DOHH2 (cell line): ENCODE results near the gene CFAP97D1.

Experiments
- H3F3A ChIP-seq: fragments of 200-600 bp; sonication (generic), shearing (Covaris generic); 2 replicates; pipeline ENCODE4 v1.6.0; 2016; ENCODE audit warnings: antibody characterized with exemption, mild to moderate bottlenecking; ENCODE audit not compliant: control insufficient read depth, insufficient read depth
- H3K27ac ChIP-seq: fragments of 200-600 bp; sonication (generic); 2 replicates; pipeline ENCODE4 v1.5.1; 2014; ENCODE audit warnings: low read depth, mild to moderate bottlenecking, low read length, moderate library complexity
- H3K27me3 ChIP-seq: fragments of 200-600 bp; sonication (generic); 2 replicates; pipeline ENCODE4 v1.6.1; 2014; ENCODE audit warnings: mild to moderate bottlenecking, low read length, mixed read lengths; ENCODE audit not compliant: control insufficient read depth
- H3K36me3 ChIP-seq: fragments of 200-600 bp; sonication (generic); 2 replicates; pipeline ENCODE4 v1.6.1; 2014; ENCODE audit warnings: mild to moderate bottlenecking, low read length, moderate library complexity, mixed read lengths; ENCODE audit not compliant: control insufficient read depth
- H3K4me1 ChIP-seq: fragments of 200-600 bp; sonication (generic); 2 replicates; pipeline ENCODE4 v1.6.1; 2014; ENCODE audit warnings: mild to moderate bottlenecking, low read length, mixed read lengths; ENCODE audit not compliant: control insufficient read depth
- H3K4me2 ChIP-seq: fragments of 200-600 bp; sonication (generic); 2 replicates; pipeline ENCODE4 v1.6.0; 2014; ENCODE audit warnings: mild to moderate bottlenecking, low read length, moderate library complexity
- H3K4me3 ChIP-seq: fragments of 200-600 bp; sonication (generic); 2 replicates; pipeline ENCODE4 v1.5.1; 2014; ENCODE audit warnings: mild to moderate bottlenecking, low read length, mixed read lengths
- H3K79me2 ChIP-seq: fragments of 200-600 bp; sonication (generic); 2 replicates; pipeline ENCODE4 v1.6.1; 2014; ENCODE audit warnings: mild to moderate bottlenecking, low read length, mixed read lengths; ENCODE audit not compliant: control insufficient read depth
- H3K9me2 ChIP-seq: fragments of 200-600 bp; sonication (generic); replicated peaks from 2 replicates; pipeline ENCODE4 v1.6.1; 2014; ENCODE audit warnings: mild to moderate bottlenecking, low read length, mixed read lengths; ENCODE audit not compliant: control insufficient read depth
- H3K9me3 ChIP-seq: fragments of 200-600 bp; sonication (generic); 2 replicates; pipeline ENCODE4 v1.6.1; 2014; ENCODE audit warnings: antibody characterized with exemption, low read length, mixed read lengths; ENCODE audit not compliant: control insufficient read depth, insufficient read depth
- H4K20me1 ChIP-seq: fragments of 200-600 bp; sonication (generic); 2 replicates; pipeline ENCODE4 v1.6.0; 2014; ENCODE audit warnings: low read depth, mild to moderate bottlenecking, antibody characterized with exemption, low read length, moderate library complexity; ENCODE audit not compliant: control insufficient read depth, insufficient read depth
- EZH2phosphoT487 ChIP-seq: fragments of 200-600 bp; sonication (generic); IDR thresholded peaks from 2 replicates; pipeline ENCODE4 v1.6.1; 2017; ENCODE audit warnings: borderline replicate concordance, mild to moderate bottlenecking, antibody characterized with exemption, low read length, moderate library complexity, mixed read lengths
- TF ChIP-seq, protein P1 (sequence below): fragments of 200-600 bp; sonication (generic); IDR thresholded peaks from one replicate; pipeline ENCODE4 v1.5.1; 2014; ENCODE audit warnings: antibody characterized with exemption, mild to moderate bottlenecking, low read depth, low read length; ENCODE audit not compliant: poor library complexity, severe bottlenecking

Gene CFAP97D1

DNA sequence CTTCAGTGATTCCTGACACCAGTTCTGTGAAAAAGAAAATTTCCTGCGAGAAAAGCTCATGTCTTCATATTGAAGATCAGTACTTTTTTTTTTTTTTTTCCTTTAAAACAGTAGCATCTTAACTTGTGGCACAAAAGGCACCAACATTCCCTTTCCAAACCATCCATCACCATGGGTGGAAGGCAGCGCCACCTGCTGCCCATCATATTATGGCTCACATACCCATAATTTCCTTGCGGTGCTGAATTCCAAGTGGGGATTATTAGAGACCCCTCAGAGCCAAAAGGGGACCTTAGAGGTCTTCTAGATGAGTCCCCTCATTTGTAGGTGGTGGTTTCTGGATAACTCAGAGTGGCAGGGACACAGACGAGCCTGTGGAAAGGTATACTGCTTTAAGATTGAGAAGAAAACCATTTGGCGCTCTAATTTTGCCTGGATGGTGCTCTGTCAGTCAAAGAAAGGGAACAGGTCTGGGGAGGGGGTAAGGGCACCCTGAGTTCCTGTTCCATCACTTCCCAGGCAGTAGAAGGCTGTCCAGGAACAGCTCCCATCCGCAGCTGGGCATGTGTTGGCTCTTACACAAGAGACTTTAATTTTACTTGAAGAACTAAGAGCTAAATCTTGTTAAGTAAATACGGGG is 13.7 kb upstream of the CFAP97D1 start:
- Histone ChIP-seq H4K20me1 (0 out of 2 replicates have a peak, but pooled peaks cover 2% of the 10 kb centered on the region), H3K4me3 (no peak overlapping the region), H3K79me2 (no peaks in the 10 kb centered on the region), H3K4me2 (no peak overlapping the region), H3K27me3 (no peaks in the 10 kb centered on the region), H3K36me3 (no peaks in the 10 kb centered on the region), H3K4me1 (peaks cover 10% of the 10 kb centered on the region), H3K9me2 (no peaks in the 10 kb centered on the region), H3K27ac (no peak overlapping the region), H3F3A (no peaks in the 10 kb centered on the region), H3K9me3 (no peaks in the 10 kb centered on the region)
- TF ChIP-seq, protein P1, sequence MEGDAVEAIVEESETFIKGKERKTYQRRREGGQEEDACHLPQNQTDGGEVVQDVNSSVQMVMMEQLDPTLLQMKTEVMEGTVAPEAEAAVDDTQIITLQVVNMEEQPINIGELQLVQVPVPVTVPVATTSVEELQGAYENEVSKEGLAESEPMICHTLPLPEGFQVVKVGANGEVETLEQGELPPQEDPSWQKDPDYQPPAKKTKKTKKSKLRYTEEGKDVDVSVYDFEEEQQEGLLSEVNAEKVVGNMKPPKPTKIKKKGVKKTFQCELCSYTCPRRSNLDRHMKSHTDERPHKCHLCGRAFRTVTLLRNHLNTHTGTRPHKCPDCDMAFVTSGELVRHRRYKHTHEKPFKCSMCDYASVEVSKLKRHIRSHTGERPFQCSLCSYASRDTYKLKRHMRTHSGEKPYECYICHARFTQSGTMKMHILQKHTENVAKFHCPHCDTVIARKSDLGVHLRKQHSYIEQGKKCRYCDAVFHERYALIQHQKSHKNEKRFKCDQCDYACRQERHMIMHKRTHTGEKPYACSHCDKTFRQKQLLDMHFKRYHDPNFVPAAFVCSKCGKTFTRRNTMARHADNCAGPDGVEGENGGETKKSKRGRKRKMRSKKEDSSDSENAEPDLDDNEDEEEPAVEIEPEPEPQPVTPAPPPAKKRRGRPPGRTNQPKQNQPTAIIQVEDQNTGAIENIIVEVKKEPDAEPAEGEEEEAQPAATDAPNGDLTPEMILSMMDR, result peak; percentile 97
- no peak for TF ChIP-seq EZH2phosphoT487

DNA sequence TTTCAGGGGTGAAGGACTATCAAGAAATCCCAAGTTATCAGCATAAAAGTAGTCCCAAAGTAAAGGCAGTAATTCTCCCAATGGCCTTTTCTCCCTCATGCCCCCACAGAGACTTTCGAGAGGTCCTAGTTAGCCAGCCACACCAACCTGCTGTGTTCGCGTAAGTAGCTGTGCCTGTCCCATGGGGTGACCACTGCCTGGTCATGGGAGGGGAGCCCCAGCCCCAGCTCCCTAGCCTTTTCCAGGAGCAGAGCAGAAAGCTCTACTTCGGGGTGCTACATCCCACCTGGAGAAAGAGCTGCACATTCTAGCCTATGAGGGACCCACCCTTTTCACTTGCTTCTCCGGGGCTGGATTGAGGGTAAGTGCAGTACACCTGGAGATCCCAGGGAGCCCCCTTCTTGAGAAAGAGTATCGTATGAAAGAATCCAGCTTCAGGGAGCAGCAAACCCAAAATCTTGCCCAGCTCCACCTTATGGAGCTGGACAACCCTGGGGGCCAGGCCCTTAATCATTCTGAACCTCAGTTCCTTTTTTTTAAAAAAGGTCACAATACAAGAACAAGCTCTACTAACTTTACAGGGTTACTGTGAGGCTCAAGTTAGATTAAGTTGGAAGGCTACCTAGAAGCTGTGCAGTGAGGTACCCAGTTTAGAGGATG is 13.1 kb upstream of the CFAP97D1 start:
- Histone ChIP-seq H3K27ac (no peak overlapping the region), H3K4me3 (no peak overlapping the region), H3K4me1 (peaks cover 10% of the 10 kb centered on the region), H3K79me2 (no peaks in the 10 kb centered on the region), H3F3A (no peaks in the 10 kb centered on the region), H3K27me3 (no peaks in the 10 kb centered on the region), H3K9me3 (no peaks in the 10 kb centered on the region), H3K4me2 (no peak overlapping the region), H3K36me3 (no peaks in the 10 kb centered on the region), H4K20me1 (0 out of 2 replicates have a peak, but pooled peaks cover 2% of the 10 kb centered on the region), H3K9me2 (no peaks in the 10 kb centered on the region)
- TF ChIP-seq, protein P1, result no peak
- TF ChIP-seq EZH2phosphoT487, result no peak

DNA sequence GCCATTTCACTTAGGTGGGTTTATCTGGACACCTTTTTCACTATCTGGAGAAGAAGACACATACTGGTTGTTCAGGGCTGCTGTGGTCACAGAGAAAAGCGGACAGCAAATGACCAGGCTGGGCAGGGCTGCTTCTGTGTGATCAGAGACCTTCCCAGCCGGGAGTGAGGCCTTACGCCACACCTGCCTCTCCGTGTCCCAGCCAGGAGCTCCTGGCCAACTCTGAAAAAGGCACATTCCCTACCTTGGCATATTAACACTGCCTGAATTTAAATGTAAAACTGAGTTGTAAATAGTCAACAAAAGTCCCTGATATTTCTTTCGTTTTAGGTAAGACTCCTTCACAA is 12.5 kb upstream of the CFAP97D1 start:
- 0 out of 2 replicates have a peak, but pooled peaks cover 2% of the 10 kb centered on the region for H4K20me1 ChIP-seq
- TF ChIP-seq EZH2phosphoT487, result no peak
- TF ChIP-seq, protein P1, result no peak
- H3K9me3 ChIP-seq, result no peaks in the 10 kb centered on the region
- H3K79me2 ChIP-seq, result no peaks in the 10 kb centered on the region
- H3K4me3 ChIP-seq, result no peak overlapping the region
- no peak overlapping the region for H3K27ac ChIP-seq
- no peaks in the 10 kb centered on the region for H3K9me2 ChIP-seq
- no peak overlapping the region for H3K4me2 ChIP-seq
- H3K4me1 ChIP-seq, result peaks cover 10% of the 10 kb centered on the region
- no peaks in the 10 kb centered on the region for H3K27me3 ChIP-seq
- no peaks in the 10 kb centered on the region for H3K36me3 ChIP-seq
- no peaks in the 10 kb centered on the region for H3F3A ChIP-seq
